ENCODE measurements around the gene RCN2. TPM values are rescaled to one million over a fixed set of nuclear protein-coding genes. Genes with fewer than 3 reads are reported as not detected.

The RCN2 gene
- total and polyA plus RNA-seq, 2 of the 8 experiments (the other 6 are each of a cell fraction or from before 2014, with no cell fraction given), result 65.6 to 137 TPM

DNA sequence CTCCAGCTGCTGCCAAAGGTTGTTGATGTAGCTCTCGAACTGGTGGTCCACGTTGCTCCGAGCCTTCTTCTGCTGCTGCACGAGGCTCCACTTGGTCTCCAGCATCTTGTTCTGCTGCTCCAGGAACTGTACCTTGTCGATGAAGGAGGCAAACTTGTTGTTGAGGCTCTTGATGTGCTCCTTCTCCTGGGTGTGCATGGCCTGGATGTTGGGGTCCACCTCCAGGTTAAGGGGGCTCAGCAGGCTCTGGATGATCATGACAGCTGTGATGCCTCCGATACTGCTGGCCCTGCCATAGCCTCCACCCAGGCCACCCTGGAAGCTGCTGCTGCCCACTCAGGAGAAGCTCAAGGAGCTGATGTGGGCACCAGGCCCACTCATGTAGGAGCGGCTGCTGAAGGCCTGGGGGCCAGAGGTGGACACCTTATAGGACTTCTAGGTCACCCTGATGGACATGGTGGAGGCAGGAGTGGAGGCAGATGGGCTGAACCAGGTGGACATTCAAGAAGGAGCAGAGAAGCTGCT lies 48.5 kb downstream of the RCN2 start:
- no peak overlapping the region for H2BK12ac ChIP-seq (ENCODE audit: low read depth, low read length)
- H2BK20ac ChIP-seq (ENCODE audit: low read length), result no peak overlapping the region
- H3K4me3 ChIP-seq (ENCODE audit: extremely low read depth in 1 of 4, insufficient read depth in 2 of 4, low read depth in 3 of 4, low read length in 4 of 4), result no peak overlapping the region
- DNase-seq (ENCODE audit: low read depth in 1 of 2, low spot score in 2 of 2) (no peak), FAIRE-seq (no peak)
- H3K79me2 ChIP-seq (ENCODE audit: control insufficient read depth in 1 of 2, insufficient read depth in 2 of 2, low read length in 2 of 2), result no peaks in the 10 kb centered on the region
- H2BK120ac ChIP-seq (replicated peaks; ENCODE audit: low read depth, low read length), result no peak overlapping the region
- no peaks in the 10 kb centered on the region; a peak in 1 of 7 replicates for H3K4me1 ChIP-seq (replicated peaks in 1 of 4; ENCODE audit: control insufficient read depth in 3 of 4, insufficient read depth in 4 of 4, low read length in 3 of 4)
- no peaks in the 10 kb centered on the region for H3K23me2 ChIP-seq (ENCODE audit: low read depth, low read length)
- WGBS, 2 experiments (ENCODE audit: extremely low coverage in 1 of 2, insufficient coverage in 1 of 2, insufficient read length in 1 of 2, insufficient replicate concordance in 2 of 2, low coverage in 1 of 2, low lambda C conversion rate in 2 of 2, missing lambda C conversion rate in 1 of 2), result 85% methylated on average over 7 of the region's 7 CpGs; no CpG with 5 or more reads in 1 of the 2 experiments
- no peaks in the 10 kb centered on the region for H3K79me1 ChIP-seq (ENCODE audit: low read depth, low read length)
- no peak overlapping the region for H4K5ac ChIP-seq (ENCODE audit: insufficient read length, low read depth, low read length)
- no peak overlapping the region for H2AK5ac ChIP-seq (ENCODE audit: low read depth, low read length)
- no peak overlapping the region for H4K8ac ChIP-seq (ENCODE audit: extremely low read depth, insufficient read depth, low read length)
- POLR2A ChIA-PET (ENCODE audit: partially characterized antibody), result no interaction called here
- no peak overlapping the region for H3K4me2 ChIP-seq (ENCODE audit: insufficient read depth in 1 of 2, low read depth in 2 of 2, low read length in 2 of 2)
- no peak overlapping the region for H3K56ac ChIP-seq (replicated peaks; ENCODE audit: insufficient read length, low read depth, low read length)
- H3K4ac ChIP-seq (replicated peaks; ENCODE audit: insufficient read length, low read depth, low read length), result no peak overlapping the region
- peaks cover 0 to 9% of the 10 kb centered on the region in 2 experiments; a peak in 1 of 4 replicates for H3K9me3 ChIP-seq (ENCODE audit: insufficient read depth in 2 of 2, low read depth in 1 of 2, low read length in 1 of 2)
- H3K27ac ChIP-seq (ENCODE audit: low read depth, low read length), result no peak overlapping the region
- no peaks in the 10 kb centered on the region; a peak in 1 of 7 replicates for H3K27me3 ChIP-seq (replicated peaks in 1 of 4; ENCODE audit: control insufficient read depth in 3 of 4, extremely low read depth in 1 of 4, insufficient read depth in 3 of 4, low read length in 3 of 4)
- H3K23ac ChIP-seq (ENCODE audit: insufficient read length), result no peak overlapping the region
- H4K20me1 ChIP-seq (replicated peaks in 1 of 2; ENCODE audit: control insufficient read depth in 1 of 2, insufficient read depth in 2 of 2, low read length in 2 of 2), result no peaks in the 10 kb centered on the region
- no peak overlapping the region for H3K9ac ChIP-seq (replicated peaks in 1 of 4; ENCODE audit: extremely low read depth in 1 of 4, low read depth in 3 of 4, low read length in 3 of 4)
- no peaks in the 10 kb centered on the region for H3K36me3 ChIP-seq (ENCODE audit: control insufficient read depth in 2 of 4, insufficient read depth in 4 of 4, low read length in 3 of 4)
- H3K18ac ChIP-seq (ENCODE audit: extremely low read depth, low read length), result no peak overlapping the region
- CTCF ChIA-PET (ENCODE audit: partially characterized antibody), result interaction anchor here (1.0 to 2.2 kb wide), 5 partner anchors 17 to 137 kb away, joined by 3 to 9 read pairs (median 4); no protein-coding TSS in a partner anchor
- H2AFZ ChIP-seq (ENCODE audit: low read length), result no peak overlapping the region
- no peak overlapping the region for H2BK5ac ChIP-seq (ENCODE audit: low read depth, low read length)
- no peak overlapping the region for H4K91ac ChIP-seq (replicated peaks; ENCODE audit: insufficient read length, low read length)
- no peak overlapping the region for H3K14ac ChIP-seq (ENCODE audit: insufficient read length)
- H2BK15ac ChIP-seq (ENCODE audit: low read length), result no peak overlapping the region
- TF ChIP-seq, protein P1, sequence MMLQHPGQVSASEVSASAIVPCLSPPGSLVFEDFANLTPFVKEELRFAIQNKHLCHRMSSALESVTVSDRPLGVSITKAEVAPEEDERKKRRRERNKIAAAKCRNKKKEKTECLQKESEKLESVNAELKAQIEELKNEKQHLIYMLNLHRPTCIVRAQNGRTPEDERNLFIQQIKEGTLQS (IDR thresholded peaks at IDR 0.05; ENCODE audit: insufficient read depth, low read depth, low read length), result no peak
- no peak for TF ChIP-seq BACH1 (IDR thresholded peaks at IDR 0.05; ENCODE audit: low read length)
- no peak for TF ChIP-seq TAF7 (optimal IDR thresholded peaks at IDR 0.05; ENCODE audit: borderline replicate concordance, low read depth, low read length)
- no peak for TF ChIP-seq SP1 (IDR thresholded peaks at IDR 0.05; ENCODE audit: low read depth, low read length)
- TF ChIP-seq FOSL1 (IDR thresholded peaks at IDR 0.05; ENCODE audit: insufficient read depth, low read depth, low read length), result no peak
- no peak for TF ChIP-seq NANOG (IDR thresholded peaks at IDR 0.05; ENCODE audit: insufficient read depth, low read depth, low read length, poor library complexity, severe bottlenecking)
- no peak for TF ChIP-seq RAD21 (IDR thresholded peaks at IDR 0.05 in 1 of 2, conservative IDR thresholded peaks at IDR 0.05 in 1 of 2; ENCODE audit: low read depth in 2 of 2, low read length in 2 of 2)
- no peak for TF ChIP-seq TAF1 (IDR thresholded peaks at IDR 0.05; ENCODE audit: low read depth, low read length)
- TF ChIP-seq SIN3A (conservative IDR thresholded peaks at IDR 0.05 in 1 of 2, IDR thresholded peaks at IDR 0.05 in 1 of 2; ENCODE audit: low read depth in 1 of 2, low read length in 2 of 2), result no peak
- no peak for TF ChIP-seq HDAC6 (IDR thresholded peaks at IDR 0.05; ENCODE audit: low read depth, low read length)
- TF ChIP-seq ZNF274 (IDR thresholded peaks at IDR 0.05; ENCODE audit: borderline replicate concordance, extremely low read depth, low read length), result no peak
- TF ChIP-seq ASH2L (IDR thresholded peaks at IDR 0.05; ENCODE audit: low read length), result no peak
- no peak for TF ChIP-seq EZH2 (IDR thresholded peaks at IDR 0.05; ENCODE audit: low read depth, low read length, severe bottlenecking)

Measured in H1 (cell line).